HepG2 (cell line): ENCODE results near the gene SDC3. TPM values are rescaled to one million over a fixed set of nuclear protein-coding genes. Genes with fewer than 3 reads are reported as not detected.

ENCODE experiments used
- ATAC-seq: fragments of 200-7000 bp; cut with Tn5 transposase; 3 replicates; pipeline ENCODE4 v1.9.1; 2020; ENCODE audit warnings: mild to moderate bottlenecking, moderate library complexity
- BruUV-seq: library from RNA; stranded (reverse); fragments of 400-500 nt; replicated peaks from 2 replicates; lab custom pipeline; 2021; lab: Mats Ljungman, UMichigan
- CTCF ChIA-PET: fragments of 300-600 bp; formaldehyde crosslinking; extraction: SDS; loops from one replicate; lab custom pipeline; 2021; ENCODE audit warnings: low total read pairs, inconsistent platforms, low intra/inter-chr PET ratio; lab: Yijun Ruan, JAX
- POLR2A ChIA-PET: fragments of 350-600 bp; sonication (Branson Sonifier 250); formaldehyde crosslinking; loops from one replicate; lab custom pipeline; 2020; ENCODE audit warnings: antibody characterized with exemption, inconsistent platforms; lab: Yijun Ruan, JAX
- DNase-seq: peaks from one replicate; pipeline ENCODE4 v3.0.0-alpha.2; 2015; ENCODE audit warnings: low spot score
- FAIRE-seq: peaks from 3 replicates; lab custom pipeline; 2011; peaks lifted over from hg19 to GRCh38; lab: Jason Lieb, UNC
- H2AFZ ChIP-seq: one replicate; pipeline ENCODE4 v1.6.1; 2011; ENCODE audit warnings: low read length, inconsistent platforms
- H3K27ac ChIP-seq: fragments of 300-600 bp; 3 replicates; pipeline ENCODE4 v1.8.0; 2011; ENCODE audit warnings: mixed run types, mild to moderate bottlenecking, mixed read lengths, low read length, inconsistent platforms; ENCODE audit not compliant: insufficient read depth; ENCODE audit errors: extremely low read length
- H3K27me3 ChIP-seq, 2 experiments: fragments of 200-600 bp in 1 of 2; 2 replicates in 1 of 2; 3 replicates in 1 of 2; pipeline versions ENCODE4 v1.6.0 to v1.8.0; 2011; ENCODE audit warnings: low read length in 2 of 2, mild to moderate bottlenecking in 2 of 2, moderate library complexity in 2 of 2, inconsistent platforms in 1 of 2; ENCODE audit not compliant: insufficient read depth in 2 of 2, control insufficient read depth in 1 of 2
- H3K36me3 ChIP-seq, 2 experiments: fragments of 200-600 bp in 1 of 2; replicated peaks in 1 of 2; 2 replicates in 1 of 2; 3 replicates in 1 of 2; pipeline versions ENCODE4 v1.5.1 to v1.8.0; 2011; ENCODE audit warnings: low read length in 2 of 2, inconsistent platforms in 1 of 2; ENCODE audit not compliant: insufficient read depth in 2 of 2, control insufficient read depth in 1 of 2
- H3K4me1 ChIP-seq: 2 replicates; pipeline ENCODE4 v1.5.1; 2012; ENCODE audit warnings: low read length, inconsistent platforms; ENCODE audit not compliant: insufficient read depth
- H3K4me2 ChIP-seq: 2 replicates; pipeline ENCODE4 v1.6.0; 2011; ENCODE audit warnings: low read depth, low read length, inconsistent platforms
- H3K4me3 ChIP-seq, 3 experiments: fragments of 200-600 bp in 1 of 3; sonication (generic), shearing (Covaris generic) in 1 of 3; replicated peaks in 1 of 3; 2 replicates each; pipeline ENCODE4 v1.5.1; 2011 to 2016; ENCODE audit warnings: low read length in 3 of 3, inconsistent platforms in 2 of 3, low read depth in 2 of 3, mild to moderate bottlenecking in 2 of 3, control low read depth in 1 of 3, mixed read lengths in 1 of 3; ENCODE audit not compliant: insufficient read depth in 1 of 3
- H3K79me2 ChIP-seq: one replicate; pipeline ENCODE4 v1.6.1; 2011; ENCODE audit warnings: low read length, inconsistent platforms; ENCODE audit not compliant: insufficient read depth
- H3K9ac ChIP-seq: 2 replicates; pipeline ENCODE4 v1.6.0; 2011; ENCODE audit warnings: mild to moderate bottlenecking, low read depth, low read length, inconsistent platforms; ENCODE audit not compliant: insufficient read depth
- H3K9me3 ChIP-seq: 2 replicates; pipeline ENCODE4 v1.5.1; 2012; ENCODE audit warnings: mild to moderate bottlenecking, low read length
- H4K20me1 ChIP-seq: 2 replicates; pipeline ENCODE4 v1.6.0; 2011; ENCODE audit warnings: inconsistent platforms, mild to moderate bottlenecking, low read length, moderate library complexity; ENCODE audit not compliant: insufficient read depth
- ATF4 ChIP-seq, 2 experiments: fragments of 450-650 bp in 1 of 2; sonication (generic) in 1 of 2; formaldehyde crosslinking; IDR thresholded peaks; 2 replicates each; pipeline versions ENCODE4 v1.5.0 to v1.8.0; 2020 to 2022; ENCODE audit warnings: mild to moderate bottlenecking in 1 of 2, missing genetic modification reagents in 1 of 2
- BORCS8-MEF2B ChIP-seq: sonication (generic); formaldehyde crosslinking; IDR thresholded peaks from 2 replicates; pipeline ENCODE4 v1.8.0; 2022; ENCODE audit warnings: mild to moderate bottlenecking, missing genetic modification reagents
- CEBPB ChIP-seq: IDR thresholded peaks from 2 replicates; pipeline ENCODE4 v1.6.1; 2011; ENCODE audit warnings: low read depth, low read length, improper control_type of control experiment, borderline replicate concordance
- KIAA2018 ChIP-seq: sonication (generic); formaldehyde crosslinking; IDR thresholded peaks from 2 replicates; pipeline ENCODE4 v1.5.0; 2020; ENCODE audit warnings: mild to moderate bottlenecking, missing genetic modification reagents, borderline replicate concordance
- MED13 ChIP-seq: sonication (generic); formaldehyde crosslinking; IDR thresholded peaks from 2 replicates; pipeline ENCODE4 v1.5.0; 2020; ENCODE audit warnings: missing genetic modification reagents
- MEF2D ChIP-seq: sonication (generic); formaldehyde crosslinking; IDR thresholded peaks from 2 replicates; pipeline ENCODE4 v1.5.1; 2020; ENCODE audit warnings: mild to moderate bottlenecking, missing genetic modification reagents
- POLR2G ChIP-seq: fragments of 200-400 bp; formaldehyde crosslinking; IDR thresholded peaks from 2 replicates; pipeline ENCODE4 v1.6.1; 2018; ENCODE audit warnings: mild to moderate bottlenecking, low read depth, low read length, moderate library complexity
- REL ChIP-seq: sonication (generic); formaldehyde crosslinking; conservative IDR thresholded peaks from 2 replicates; pipeline ENCODE4 v1.8.0; 2022; ENCODE audit warnings: mild to moderate bottlenecking, missing genetic modification reagents, moderate library complexity
- RNF219 ChIP-seq: sonication (generic); formaldehyde crosslinking; IDR thresholded peaks from 2 replicates; pipeline ENCODE4 v1.5.0; 2020; ENCODE audit warnings: mild to moderate bottlenecking, missing genetic modification reagents
- TFE3 ChIP-seq: IDR thresholded peaks from 2 replicates; pipeline ENCODE4 v1.6.1; 2016
- WGBS: methylation state at CpG from one replicate; pipeline ENCODE4 v1.1.6; 2017; ENCODE audit warnings: low lambda C conversion rate; 5-methylcytosine and 5-hydroxymethylcytosine counted together
- in situ Hi-C: cut with HindIII; loops from 2 replicates; pipeline ENCODE4 v1.10.0; 2017; ENCODE audit warnings: low pct_unique_long_range_greater_than_20kb; ENCODE audit not compliant: extremely low pct_ligation_motif_present
- intact Hi-C: fragments of 100-400 bp; cut with micrococcal nuclease; formaldehyde crosslinking; loops from one replicate; pipeline ENCODE4 v1.10.0; 2022; ENCODE audit not compliant: unreplicated experiment
- polyA plus RNA-seq, 8 experiments: library from polyadenylated mRNA; depleted of rRNA in 3 of 8; stranded (reverse) in 7 of 8; unstranded in 1 of 8; fragments of >200 nt; fragmentation: Illumina TruSeq in 4 of 8; extraction: Trizol in 4 of 8; gene quantifications; 2 replicates each; pipeline versions ENCODE4 v1.2.1 to v1.2.3, GENCODE V29; 2011 to 2016; ENCODE audit warnings: low read depth in 4 of 8, missing spikeins in 1 of 8, mixed read lengths in 1 of 8; ENCODE audit not compliant: insufficient read depth in 1 of 8
- total RNA-seq, 5 experiments: library from RNA; depleted of rRNA; stranded (reverse); fragments of >200 nt; fragmentation: Illumina TruSeq; extraction: Trizol; gene quantifications; 2 replicates each; pipeline ENCODE4 v1.2.3, GENCODE V29; 2016; ENCODE audit warnings: low read depth in 1 of 5

The SDC3 gene
- total and polyA plus RNA-seq, 2 of the 13 experiments (the other 11 are each of a cell fraction or from before 2014, with no cell fraction given), result 0.49 to 0.84 TPM

GRCh38 chr1:30887485-30888315 is 20.9 kb downstream of the SDC3 start:
- DNase-seq (no peak), FAIRE-seq (no peak), ATAC-seq (no peak)
- in situ Hi-C loops, result no loop called here
- WGBS, result 19% methylated on average over 4 of the region's 10 CpGs
- intact Hi-C loops, result no loop called here
- no peaks in the 10 kb centered on the region for H3K79me2 ChIP-seq
- H3K27ac ChIP-seq, result no peak overlapping the region
- ChIA-PET CTCF (no interaction called here), POLR2A (no interaction called here)
- no peak overlapping the region for H3K9ac ChIP-seq
- no peaks in the 10 kb centered on the region for H4K20me1 ChIP-seq
- H3K36me3 ChIP-seq, result no peaks in the 10 kb centered on the region
- no peak overlapping the region for H3K4me2 ChIP-seq
- H3K9me3 ChIP-seq, result no peaks in the 10 kb centered on the region
- peaks cover 23% of the 10 kb centered on the region for H3K4me1 ChIP-seq
- H2AFZ ChIP-seq, result no peak overlapping the region
- no peaks in the 10 kb centered on the region; a peak in 1 of 5 replicates for H3K27me3 ChIP-seq
- H3K4me3 ChIP-seq, result no peak overlapping the region
- no TSS peak for BruUV-seq
- TF ChIP-seq RNF219 (CRISPR knock-in tag), result no peak
- no peak for TF ChIP-seq KIAA2018 (CRISPR knock-in tag)
- TF ChIP-seq POLR2G, result no peak
- TF ChIP-seq BORCS8-MEF2B, result no peak
- TF ChIP-seq TFE3 (CRISPR knock-in tag), result no peak
- no peak for TF ChIP-seq MED13 (CRISPR knock-in tag)
- no peak for TF ChIP-seq MEF2D (CRISPR knock-in tag)
- no peak for TF ChIP-seq REL (CRISPR knock-in tag)
- TF ChIP-seq ATF4 (CRISPR knock-in tag; IDR thresholded peaks at IDR 0.05), result peak in 1 of 2 experiments; percentile 63; a peak in 2 of 4 replicates
- peak; percentile 62; the same call in 1 of the 2 replicates for TF ChIP-seq CEBPB
